ENCODE measurements around the gene NEDD4L. TPM values are rescaled to one million over a fixed set of nuclear protein-coding genes. Genes with fewer than 3 reads are reported as not detected.
A peak's percentile ranks its signal among the peaks of the same experiment; 100 is the strongest.

The NEDD4L gene
- total and polyA plus RNA-seq, 2 experiments from 2014 or later = 36.2 to 72.3 TPM

DNA sequence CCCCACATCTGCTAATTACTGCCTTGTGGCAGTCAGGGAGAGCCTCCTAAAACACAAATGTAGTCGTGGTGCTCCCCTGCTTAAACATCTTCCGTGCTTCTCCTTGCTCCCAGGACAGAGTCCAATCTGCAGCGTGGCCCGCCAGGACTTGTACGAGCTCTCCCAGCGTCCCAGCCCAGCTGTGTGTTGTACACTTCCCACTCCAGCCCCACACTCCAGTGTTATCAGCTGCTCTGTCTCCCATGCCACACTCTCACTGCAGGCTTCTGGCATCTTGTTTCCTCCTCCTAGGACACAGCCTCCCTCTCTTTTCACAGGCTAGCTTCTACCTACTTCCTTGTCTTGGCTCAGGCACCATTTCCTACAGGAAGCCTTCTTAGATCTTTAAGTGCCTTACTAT lies 385.4 kb downstream of the NEDD4L start:
- Mint-ChIP-seq H3K27me3 (ENCODE audit: insufficient read depth, low read depth, poor library complexity) (peaks cover 5% of the 10 kb centered on the region), H3K4me3 (no peak overlapping the region), H3K9me3 (no peaks in the 10 kb centered on the region), H3K27ac (no peak overlapping the region), H3K36me3 (ENCODE audit: low read depth) (no peaks in the 10 kb centered on the region), H3K4me1 (peaks cover 13% of the 10 kb centered on the region)
- peak overlapping the region; percentile 98 for H2AFZ ChIP-seq
- H3K4me1 ChIP-seq (ENCODE audit: insufficient read depth) = no peaks in the 10 kb centered on the region; the same call in 1 of the 2 replicates
- H3K4me2 ChIP-seq = no peak overlapping the region
- H3K27me3 ChIP-seq (ENCODE audit: insufficient read depth) = no peaks in the 10 kb centered on the region
- H3K36me3 ChIP-seq (ENCODE audit: insufficient read depth) = no peaks in the 10 kb centered on the region
- ATAC-seq (peak; percentile 47), DNase-seq (ENCODE audit: low spot score) (no peak)
- H3K79me2 ChIP-seq (replicated peaks; ENCODE audit: insufficient read depth) = no peaks in the 10 kb centered on the region
- H4K20me1 ChIP-seq (replicated peaks; ENCODE audit: insufficient read depth) = no peaks in the 10 kb centered on the region
- H3F3A ChIP-seq (replicated peaks; ENCODE audit: low read depth) = no peaks in the 10 kb centered on the region
- no peak overlapping the region for H3K27ac ChIP-seq (ENCODE audit: low read depth)
- no peaks in the 10 kb centered on the region for H3K9me2 ChIP-seq (ENCODE audit: insufficient read depth)
- TF ChIP-seq STAT1 (IDR thresholded peaks at IDR 0.05; ENCODE audit: unreplicated experiment) (no peak), CREB1 (CRISPR knock-in tag; IDR thresholded peaks at IDR 0.05; ENCODE audit: low read depth) (no peak), NANOG (IDR thresholded peaks at IDR 0.05; ENCODE audit: borderline replicate concordance) (no peak), JUNB (IDR thresholded peaks at IDR 0.05; ENCODE audit: unreplicated experiment) (no peak), POLR2AphosphoS5 (IDR thresholded peaks at IDR 0.05; ENCODE audit: low read depth) (no peak), EZH2 (IDR thresholded peaks at IDR 0.05; ENCODE audit: low read depth, unreplicated experiment) (no peak), ZNF114 (CRISPR knock-in tag; IDR thresholded peaks at IDR 0.05) (no peak), EZH2phosphoT487 (IDR thresholded peaks at IDR 0.05; ENCODE audit: unreplicated experiment) (no peak), ZNF331 (CRISPR knock-in tag; IDR thresholded peaks at IDR 0.05; ENCODE audit: low read depth) (no peak)
- TF ChIP-seq, protein P1, sequence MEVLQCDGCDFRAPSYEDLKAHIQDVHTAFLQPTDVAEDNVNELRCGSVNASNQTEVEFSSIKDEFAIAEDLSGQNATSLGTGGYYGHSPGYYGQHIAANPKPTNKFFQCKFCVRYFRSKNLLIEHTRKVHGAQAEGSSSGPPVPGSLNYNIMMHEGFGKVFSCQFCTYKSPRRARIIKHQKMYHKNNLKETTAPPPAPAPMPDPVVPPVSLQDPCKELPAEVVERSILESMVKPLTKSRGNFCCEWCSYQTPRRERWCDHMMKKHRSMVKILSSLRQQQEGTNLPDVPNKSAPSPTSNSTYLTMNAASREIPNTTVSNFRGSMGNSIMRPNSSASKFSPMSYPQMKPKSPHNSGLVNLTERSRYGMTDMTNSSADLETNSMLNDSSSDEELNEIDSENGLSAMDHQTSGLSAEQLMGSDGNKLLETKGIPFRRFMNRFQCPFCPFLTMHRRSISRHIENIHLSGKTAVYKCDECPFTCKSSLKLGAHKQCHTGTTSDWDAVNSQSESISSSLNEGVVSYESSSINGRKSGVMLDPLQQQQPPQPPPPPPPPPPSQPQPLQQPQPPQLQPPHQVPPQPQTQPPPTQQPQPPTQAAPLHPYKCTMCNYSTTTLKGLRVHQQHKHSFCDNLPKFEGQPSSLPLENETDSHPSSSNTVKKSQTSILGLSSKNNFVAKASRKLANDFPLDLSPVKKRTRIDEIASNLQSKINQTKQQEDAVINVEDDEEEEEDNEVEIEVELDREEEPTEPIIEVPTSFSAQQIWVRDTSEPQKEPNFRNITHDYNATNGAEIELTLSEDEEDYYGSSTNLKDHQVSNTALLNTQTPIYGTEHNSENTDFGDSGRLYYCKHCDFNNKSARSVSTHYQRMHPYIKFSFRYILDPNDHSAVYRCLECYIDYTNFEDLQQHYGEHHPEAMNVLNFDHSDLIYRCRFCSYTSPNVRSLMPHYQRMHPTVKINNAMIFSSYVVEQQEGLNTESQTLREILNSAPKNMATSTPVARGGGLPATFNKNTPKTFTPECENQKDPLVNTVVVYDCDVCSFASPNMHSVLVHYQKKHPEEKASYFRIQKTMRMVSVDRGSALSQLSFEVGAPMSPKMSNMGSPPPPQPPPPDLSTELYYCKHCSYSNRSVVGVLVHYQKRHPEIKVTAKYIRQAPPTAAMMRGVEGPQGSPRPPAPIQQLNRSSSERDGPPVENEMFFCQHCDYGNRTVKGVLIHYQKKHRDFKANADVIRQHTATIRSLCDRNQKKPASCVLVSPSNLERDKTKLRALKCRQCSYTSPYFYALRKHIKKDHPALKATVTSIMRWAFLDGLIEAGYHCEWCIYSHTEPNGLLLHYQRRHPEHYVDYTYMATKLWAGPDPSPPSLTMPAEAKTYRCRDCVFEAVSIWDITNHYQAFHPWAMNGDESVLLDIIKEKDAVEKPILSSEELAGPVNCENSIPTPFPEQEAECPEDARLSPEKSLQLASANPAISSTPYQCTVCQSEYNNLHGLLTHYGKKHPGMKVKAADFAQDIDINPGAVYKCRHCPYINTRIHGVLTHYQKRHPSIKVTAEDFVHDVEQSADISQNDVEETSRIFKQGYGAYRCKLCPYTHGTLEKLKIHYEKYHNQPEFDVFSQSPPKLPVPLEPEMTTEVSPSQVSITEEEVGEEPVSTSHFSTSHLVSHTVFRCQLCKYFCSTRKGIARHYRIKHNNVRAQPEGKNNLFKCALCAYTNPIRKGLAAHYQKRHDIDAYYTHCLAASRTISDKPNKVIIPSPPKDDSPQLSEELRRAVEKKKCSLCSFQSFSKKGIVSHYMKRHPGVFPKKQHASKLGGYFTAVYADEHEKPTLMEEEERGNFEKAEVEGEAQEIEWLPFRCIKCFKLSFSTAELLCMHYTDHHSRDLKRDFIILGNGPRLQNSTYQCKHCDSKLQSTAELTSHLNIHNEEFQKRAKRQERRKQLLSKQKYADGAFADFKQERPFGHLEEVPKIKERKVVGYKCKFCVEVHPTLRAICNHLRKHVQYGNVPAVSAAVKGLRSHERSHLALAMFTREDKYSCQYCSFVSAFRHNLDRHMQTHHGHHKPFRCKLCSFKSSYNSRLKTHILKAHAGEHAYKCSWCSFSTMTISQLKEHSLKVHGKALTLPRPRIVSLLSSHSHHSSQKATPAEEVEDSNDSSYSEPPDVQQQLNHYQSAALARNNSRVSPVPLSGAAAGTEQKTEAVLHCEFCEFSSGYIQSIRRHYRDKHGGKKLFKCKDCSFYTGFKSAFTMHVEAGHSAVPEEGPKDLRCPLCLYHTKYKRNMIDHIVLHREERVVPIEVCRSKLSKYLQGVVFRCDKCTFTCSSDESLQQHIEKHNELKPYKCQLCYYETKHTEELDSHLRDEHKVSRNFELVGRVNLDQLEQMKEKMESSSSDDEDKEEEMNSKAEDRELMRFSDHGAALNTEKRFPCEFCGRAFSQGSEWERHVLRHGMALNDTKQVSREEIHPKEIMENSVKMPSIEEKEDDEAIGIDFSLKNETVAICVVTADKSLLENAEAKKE (CRISPR knock-in tag; IDR thresholded peaks at IDR 0.05) = no peak
- TF ChIP-seq, protein P2, sequence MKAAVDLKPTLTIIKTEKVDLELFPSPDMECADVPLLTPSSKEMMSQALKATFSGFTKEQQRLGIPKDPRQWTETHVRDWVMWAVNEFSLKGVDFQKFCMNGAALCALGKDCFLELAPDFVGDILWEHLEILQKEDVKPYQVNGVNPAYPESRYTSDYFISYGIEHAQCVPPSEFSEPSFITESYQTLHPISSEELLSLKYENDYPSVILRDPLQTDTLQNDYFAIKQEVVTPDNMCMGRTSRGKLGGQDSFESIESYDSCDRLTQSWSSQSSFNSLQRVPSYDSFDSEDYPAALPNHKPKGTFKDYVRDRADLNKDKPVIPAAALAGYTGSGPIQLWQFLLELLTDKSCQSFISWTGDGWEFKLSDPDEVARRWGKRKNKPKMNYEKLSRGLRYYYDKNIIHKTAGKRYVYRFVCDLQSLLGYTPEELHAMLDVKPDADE (IDR thresholded peaks at IDR 0.05) = no peak
- TF ChIP-seq, protein P3, sequence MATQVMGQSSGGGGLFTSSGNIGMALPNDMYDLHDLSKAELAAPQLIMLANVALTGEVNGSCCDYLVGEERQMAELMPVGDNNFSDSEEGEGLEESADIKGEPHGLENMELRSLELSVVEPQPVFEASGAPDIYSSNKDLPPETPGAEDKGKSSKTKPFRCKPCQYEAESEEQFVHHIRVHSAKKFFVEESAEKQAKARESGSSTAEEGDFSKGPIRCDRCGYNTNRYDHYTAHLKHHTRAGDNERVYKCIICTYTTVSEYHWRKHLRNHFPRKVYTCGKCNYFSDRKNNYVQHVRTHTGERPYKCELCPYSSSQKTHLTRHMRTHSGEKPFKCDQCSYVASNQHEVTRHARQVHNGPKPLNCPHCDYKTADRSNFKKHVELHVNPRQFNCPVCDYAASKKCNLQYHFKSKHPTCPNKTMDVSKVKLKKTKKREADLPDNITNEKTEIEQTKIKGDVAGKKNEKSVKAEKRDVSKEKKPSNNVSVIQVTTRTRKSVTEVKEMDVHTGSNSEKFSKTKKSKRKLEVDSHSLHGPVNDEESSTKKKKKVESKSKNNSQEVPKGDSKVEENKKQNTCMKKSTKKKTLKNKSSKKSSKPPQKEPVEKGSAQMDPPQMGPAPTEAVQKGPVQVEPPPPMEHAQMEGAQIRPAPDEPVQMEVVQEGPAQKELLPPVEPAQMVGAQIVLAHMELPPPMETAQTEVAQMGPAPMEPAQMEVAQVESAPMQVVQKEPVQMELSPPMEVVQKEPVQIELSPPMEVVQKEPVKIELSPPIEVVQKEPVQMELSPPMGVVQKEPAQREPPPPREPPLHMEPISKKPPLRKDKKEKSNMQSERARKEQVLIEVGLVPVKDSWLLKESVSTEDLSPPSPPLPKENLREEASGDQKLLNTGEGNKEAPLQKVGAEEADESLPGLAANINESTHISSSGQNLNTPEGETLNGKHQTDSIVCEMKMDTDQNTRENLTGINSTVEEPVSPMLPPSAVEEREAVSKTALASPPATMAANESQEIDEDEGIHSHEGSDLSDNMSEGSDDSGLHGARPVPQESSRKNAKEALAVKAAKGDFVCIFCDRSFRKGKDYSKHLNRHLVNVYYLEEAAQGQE (IDR thresholded peaks at IDR 0.05; ENCODE audit: unreplicated experiment) = no peak
- TF ChIP-seq, protein P4, sequence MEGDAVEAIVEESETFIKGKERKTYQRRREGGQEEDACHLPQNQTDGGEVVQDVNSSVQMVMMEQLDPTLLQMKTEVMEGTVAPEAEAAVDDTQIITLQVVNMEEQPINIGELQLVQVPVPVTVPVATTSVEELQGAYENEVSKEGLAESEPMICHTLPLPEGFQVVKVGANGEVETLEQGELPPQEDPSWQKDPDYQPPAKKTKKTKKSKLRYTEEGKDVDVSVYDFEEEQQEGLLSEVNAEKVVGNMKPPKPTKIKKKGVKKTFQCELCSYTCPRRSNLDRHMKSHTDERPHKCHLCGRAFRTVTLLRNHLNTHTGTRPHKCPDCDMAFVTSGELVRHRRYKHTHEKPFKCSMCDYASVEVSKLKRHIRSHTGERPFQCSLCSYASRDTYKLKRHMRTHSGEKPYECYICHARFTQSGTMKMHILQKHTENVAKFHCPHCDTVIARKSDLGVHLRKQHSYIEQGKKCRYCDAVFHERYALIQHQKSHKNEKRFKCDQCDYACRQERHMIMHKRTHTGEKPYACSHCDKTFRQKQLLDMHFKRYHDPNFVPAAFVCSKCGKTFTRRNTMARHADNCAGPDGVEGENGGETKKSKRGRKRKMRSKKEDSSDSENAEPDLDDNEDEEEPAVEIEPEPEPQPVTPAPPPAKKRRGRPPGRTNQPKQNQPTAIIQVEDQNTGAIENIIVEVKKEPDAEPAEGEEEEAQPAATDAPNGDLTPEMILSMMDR (conservative IDR thresholded peaks at IDR 0.05; ENCODE audit: low read depth in 2 of 2) = no peak
- no peak overlapping the region for H3K4me3 ChIP-seq
